Progenitor cell of endocrine pancreas (in vitro differentiated cells): ENCODE data around the gene MAP4K4. TPM values are rescaled to one million over a fixed set of nuclear protein-coding genes. Genes with fewer than 3 reads are reported as not detected.

Experiments used
- DNase-seq: peaks from one replicate; pipeline ENCODE4 v3.0.0; 2021; ENCODE audit warnings: low spot score; ENCODE audit not compliant: unreplicated experiment
- H3K27ac Mint-ChIP-seq: 2 replicates; pipeline ENCODE4 v1.8.0; 2021; ENCODE audit warnings: mild to moderate bottlenecking, moderate library complexity, mixed read lengths
- H3K27me3 Mint-ChIP-seq: 2 replicates; pipeline ENCODE4 v1.8.0; 2021; ENCODE audit warnings: mixed read lengths
- H3K36me3 Mint-ChIP-seq: 2 replicates; pipeline ENCODE4 v1.8.0; 2022; ENCODE audit warnings: mixed read lengths; ENCODE audit not compliant: insufficient read depth
- H3K4me1 Mint-ChIP-seq: 2 replicates; pipeline ENCODE4 v1.8.0; 2021; ENCODE audit warnings: low read depth, mixed read lengths
- H3K4me3 Mint-ChIP-seq: 2 replicates; pipeline ENCODE4 v1.8.0; 2021; ENCODE audit warnings: low read depth, mild to moderate bottlenecking, moderate library complexity, mixed read lengths
- H3K9me3 Mint-ChIP-seq: 2 replicates; pipeline ENCODE4 v1.8.0; 2021; ENCODE audit warnings: low read depth, mixed read lengths
- CTCF ChIP-seq: fragments of 200-600 bp; sonication (generic); IDR thresholded peaks from one replicate; pipeline ENCODE4 v1.5.0; 2021; ENCODE audit warnings: antibody characterized with exemption, mild to moderate bottlenecking; ENCODE audit not compliant: unreplicated experiment
- total RNA-seq: library from RNA; stranded (reverse); gene quantifications from 2 replicates; pipeline ENCODE4 v1.2.1, GENCODE V29; 2021

Gene MAP4K4
- total RNA-seq, 1 donor from 2014 or later: 171 TPM

- DNase-seq: no peak
- no peaks in the 10 kb centered on the region for H3K27me3 Mint-ChIP-seq
- H3K9me3 Mint-ChIP-seq: no peaks in the 10 kb centered on the region
- peaks cover 1% of the 10 kb centered on the region for H3K36me3 Mint-ChIP-seq
- TF ChIP-seq CTCF: no peak
- H3K4me1 Mint-ChIP-seq: peaks cover 55% of the 10 kb centered on the region
- H3K4me3 Mint-ChIP-seq: no peak overlapping the region
- peak overlapping the region; percentile 39 for H3K27ac Mint-ChIP-seq
These were observed 120.0 kb downstream of the MAP4K4 start for GRCh38 chr2:101817481-101817880.

GRCh38 chr2:101818531-101819451 is 121.3 kb downstream of the MAP4K4 start:
- H3K4me1 Mint-ChIP-seq: peaks cover 54% of the 10 kb centered on the region
- H3K9me3 Mint-ChIP-seq: no peaks in the 10 kb centered on the region
- H3K27ac Mint-ChIP-seq: peak overlapping the region; percentile 73
- H3K36me3 Mint-ChIP-seq: peaks cover 1% of the 10 kb centered on the region
- no peaks in the 10 kb centered on the region for H3K27me3 Mint-ChIP-seq
- DNase-seq: no peak
- no peak for TF ChIP-seq CTCF
- peak overlapping the region; percentile 52 for H3K4me3 Mint-ChIP-seq

- no peak for DNase-seq
- Mint-ChIP-seq H3K27me3 (no peaks in the 10 kb centered on the region), H3K36me3 (no peaks in the 10 kb centered on the region), H3K27ac (peak overlapping the region; percentile 75), H3K9me3 (no peaks in the 10 kb centered on the region), H3K4me1 (peaks cover 47% of the 10 kb centered on the region), H3K4me3 (no peak overlapping the region)
- TF ChIP-seq CTCF: no peak
These were observed 123.0 kb downstream of the MAP4K4 start for GRCh38 chr2:101820519-101820918.

- TF ChIP-seq CTCF: no peak
These were observed 123.7 kb downstream of the MAP4K4 start for GRCh38 chr2:101821059-101821805.

GRCh38 chr2:101821828-101822458 is 124.4 kb downstream of the MAP4K4 start:
- Mint-ChIP-seq H3K9me3 (no peaks in the 10 kb centered on the region), H3K27me3 (no peaks in the 10 kb centered on the region), H3K27ac (no peak overlapping the region), H3K36me3 (peaks cover 6% of the 10 kb centered on the region), H3K4me3 (no peak overlapping the region), H3K4me1 (peaks cover 45% of the 10 kb centered on the region)
- no peak for TF ChIP-seq CTCF
- no peak for DNase-seq

More at GRCh38 chr2:101821059-101821805, 123.7 kb downstream of the MAP4K4 start:
- no peaks in the 10 kb centered on the region for H3K9me3 Mint-ChIP-seq
- DNase-seq: no peak
- H3K4me1 Mint-ChIP-seq: peaks cover 45% of the 10 kb centered on the region
- no peaks in the 10 kb centered on the region for H3K27me3 Mint-ChIP-seq
- H3K4me3 Mint-ChIP-seq: no peak overlapping the region
- H3K36me3 Mint-ChIP-seq: peaks cover 3% of the 10 kb centered on the region
- H3K27ac Mint-ChIP-seq: no peak overlapping the region
